NCI-H146 treated with DMSO at 0.1 percent for 48 hours (cell line): ENCODE measurements around the gene MGMT.

ENCODE experiments used
- DNase-seq: peaks from one replicate; lab custom pipeline; 2025; ENCODE audit not compliant: unreplicated experiment; lab: John Stamatoyannopoulos, UW

Gene MGMT

GRCh38 chr10:129615921-129616525 lies 149.0 kb downstream of the MGMT start:
- no peak for DNase-seq

GRCh38 chr10:129617768-129618167 lies 150.7 kb downstream of the MGMT start:
- no peak for DNase-seq

- no peak for DNase-seq
Observed at GRCh38 chr10:129621062-129621461, 154.0 kb downstream of the MGMT start.

- DNase-seq = no peak
Observed at GRCh38 chr10:129621693-129622092, 154.7 kb downstream of the MGMT start.

GRCh38 chr10:129622291-129622690 lies 155.2 kb downstream of the MGMT start:
- DNase-seq = no peak

- no peak for DNase-seq
Observed at GRCh38 chr10:129622736-129623135, 155.7 kb downstream of the MGMT start.

GRCh38 chr10:129624526-129624925 lies 157.5 kb downstream of the MGMT start:
- DNase-seq = no peak

GRCh38 chr10:129626309-129626708 lies 159.3 kb downstream of the MGMT start:
- no peak for DNase-seq

- DNase-seq = no peak
Observed at GRCh38 chr10:129626796-129627435, 159.9 kb downstream of the MGMT start.

- no peak for DNase-seq
Observed at GRCh38 chr10:129627442-129627841, 160.4 kb downstream of the MGMT start.

GRCh38 chr10:129628823-129629222 lies 161.8 kb downstream of the MGMT start:
- DNase-seq = no peak

- DNase-seq = no peak
Observed at GRCh38 chr10:129629911-129630310, 162.9 kb downstream of the MGMT start.

- no peak for DNase-seq
Observed at GRCh38 chr10:129631006-129631405, 164.0 kb downstream of the MGMT start.

GRCh38 chr10:129631870-129632623 lies 165.0 kb downstream of the MGMT start:
- DNase-seq = no peak

- DNase-seq = no peak
Observed at GRCh38 chr10:129637010-129637409, 170.0 kb downstream of the MGMT start.

- DNase-seq = no peak
Observed at GRCh38 chr10:129637846-129638245, 170.8 kb downstream of the MGMT start.

- no peak for DNase-seq
Observed at GRCh38 chr10:129641351-129641750, 174.3 kb downstream of the MGMT start.

GRCh38 chr10:129641982-129642381 lies 174.9 kb downstream of the MGMT start:
- no peak for DNase-seq

GRCh38 chr10:129642427-129642826 lies 175.4 kb downstream of the MGMT start:
- DNase-seq = no peak

GRCh38 chr10:129643266-129643665 lies 176.2 kb downstream of the MGMT start:
- no peak for DNase-seq

- DNase-seq = no peak
Observed at GRCh38 chr10:129645487-129645886, 178.4 kb downstream of the MGMT start.

- DNase-seq = no peak
Observed at GRCh38 chr10:129646973-129647372, 179.9 kb downstream of the MGMT start.
